Measurements from ENCODE around the gene MTMR11.
"Not testable (repeated sequence)": the region's sequence is repeated elsewhere in the genome, so short reads cannot be mapped to it uniquely, and the experiment has no call there.

MTMR11 gene

DNA sequence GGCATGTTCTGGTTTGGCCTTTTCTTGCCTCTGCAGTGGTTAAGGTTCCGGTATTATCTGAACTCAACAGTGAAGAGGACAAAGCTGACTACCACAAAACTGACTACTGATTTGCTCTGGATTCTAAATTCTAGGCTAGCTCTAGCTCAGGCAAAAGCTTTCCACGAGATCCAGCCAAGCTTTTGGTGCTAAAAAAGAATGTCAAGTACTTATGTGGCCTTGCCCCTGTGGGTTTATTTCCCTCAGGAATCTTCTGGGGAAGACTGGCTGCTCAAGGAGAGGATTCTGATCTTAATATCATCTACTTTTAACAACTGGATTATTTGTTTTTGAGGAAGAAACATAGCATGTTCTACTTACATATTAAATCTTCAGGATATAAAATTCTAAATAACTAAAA is 26.1 kb upstream of the MTMR11 start:
- Histone ChIP-seq H3K27ac (ENCODE audit: low read length) (no peak overlapping the region), H3K4me1 (ENCODE audit: control insufficient read depth in 1 of 2, insufficient read depth in 2 of 2, low read length in 2 of 2) (peaks cover 0 to 15% of the 10 kb centered on the region in 2 donors), H3K36me3 (ENCODE audit: control insufficient read depth in 1 of 2, insufficient read depth in 2 of 2, low read length in 2 of 2) (peaks cover 39 to 51% of the 10 kb centered on the region in 2 donors)

DNA sequence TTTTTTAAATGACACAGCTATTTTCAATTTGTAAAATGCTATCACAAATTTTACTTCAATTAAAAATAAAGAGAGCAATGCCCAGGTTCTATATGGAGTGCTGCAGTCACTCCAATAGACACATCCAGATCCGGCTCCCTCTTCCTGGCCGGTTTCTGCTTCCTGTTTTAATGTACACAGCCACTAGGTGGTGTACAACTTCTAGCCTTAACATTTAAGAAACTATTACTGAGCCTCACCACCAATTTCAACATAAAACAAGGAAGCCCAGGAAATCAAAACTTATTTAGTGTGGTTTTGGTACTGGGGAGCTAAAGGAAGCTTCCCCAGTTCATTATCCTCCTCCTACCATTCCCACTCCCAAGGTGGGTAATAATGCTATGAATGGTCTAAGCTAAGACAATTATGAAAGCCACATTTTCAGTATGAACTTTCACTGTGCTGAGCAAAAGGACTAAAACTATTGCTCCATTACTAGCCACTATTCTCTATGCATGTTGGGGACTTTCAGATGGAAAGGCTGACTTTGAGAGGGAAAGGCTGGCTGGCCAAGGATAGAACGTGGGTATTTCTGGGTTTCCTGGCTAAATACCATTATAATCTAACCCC is 25.5 kb upstream of the MTMR11 start:
- no peaks in the 10 kb centered on the region for H3K9me3 ChIP-seq (ENCODE audit: control insufficient read depth in 1 of 2, low read length in 2 of 2)
- peaks cover 0 to 15% of the 10 kb centered on the region in 2 donors for H3K4me1 ChIP-seq (ENCODE audit: control insufficient read depth in 1 of 2, insufficient read depth in 2 of 2, low read length in 2 of 2)
- H3K27me3 ChIP-seq (ENCODE audit: low read depth, low read length): no peaks in the 10 kb centered on the region
- H3K4me3 ChIP-seq (ENCODE audit: low read depth in 1 of 2, low read length in 2 of 2): no peak overlapping the region
- H3K27ac ChIP-seq (ENCODE audit: low read length): peak overlapping the region; percentile 3
- H3K36me3 ChIP-seq (ENCODE audit: control insufficient read depth in 1 of 2, insufficient read depth in 2 of 2, low read length in 2 of 2): peaks cover 37 to 54% of the 10 kb centered on the region in 2 donors

More for the DNA sequence above, 26.1 kb upstream of the MTMR11 start:
- H3K27me3 ChIP-seq (ENCODE audit: low read depth, low read length): no peaks in the 10 kb centered on the region
- no peaks in the 10 kb centered on the region for H3K9me3 ChIP-seq (ENCODE audit: control insufficient read depth in 1 of 2, low read length in 2 of 2)
- no peak overlapping the region for H3K4me3 ChIP-seq (ENCODE audit: low read depth in 1 of 2, low read length in 2 of 2)

DNA sequence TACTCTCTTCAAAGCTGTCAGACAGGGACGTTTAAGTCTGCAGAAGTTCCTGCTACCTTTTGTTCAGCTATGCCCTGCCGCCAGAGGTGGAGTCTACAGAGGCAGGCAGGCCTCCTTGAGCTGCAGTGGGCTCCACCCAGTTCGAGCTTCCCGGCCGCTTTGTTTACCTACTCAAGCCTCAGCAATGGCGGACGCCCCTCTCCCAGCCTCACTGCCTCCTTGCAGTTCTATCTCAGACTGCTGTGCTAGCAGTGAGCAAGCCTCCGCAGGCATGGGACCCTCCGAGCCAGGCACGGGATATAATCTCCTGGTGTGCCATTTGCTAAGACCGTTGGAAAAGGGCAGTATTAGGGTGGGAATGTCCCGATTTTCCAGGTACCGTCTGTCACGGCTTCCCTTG is 20.9 kb upstream of the MTMR11 start:
- H3K27ac ChIP-seq (ENCODE audit: low read length); H3K9me3 ChIP-seq (ENCODE audit: control insufficient read depth in 1 of 2, low read length in 2 of 2); H3K4me3 ChIP-seq (ENCODE audit: low read depth in 1 of 2, low read length in 2 of 2); H3K27me3 ChIP-seq (ENCODE audit: low read depth, low read length); H3K4me1 ChIP-seq (ENCODE audit: control insufficient read depth in 1 of 2, insufficient read depth in 2 of 2, low read length in 2 of 2): not testable (repeated sequence)
- peaks cover 12 to 26% of the 10 kb centered on the region in 2 donors for H3K36me3 ChIP-seq (ENCODE audit: control insufficient read depth in 1 of 2, insufficient read depth in 2 of 2, low read length in 2 of 2)

DNA sequence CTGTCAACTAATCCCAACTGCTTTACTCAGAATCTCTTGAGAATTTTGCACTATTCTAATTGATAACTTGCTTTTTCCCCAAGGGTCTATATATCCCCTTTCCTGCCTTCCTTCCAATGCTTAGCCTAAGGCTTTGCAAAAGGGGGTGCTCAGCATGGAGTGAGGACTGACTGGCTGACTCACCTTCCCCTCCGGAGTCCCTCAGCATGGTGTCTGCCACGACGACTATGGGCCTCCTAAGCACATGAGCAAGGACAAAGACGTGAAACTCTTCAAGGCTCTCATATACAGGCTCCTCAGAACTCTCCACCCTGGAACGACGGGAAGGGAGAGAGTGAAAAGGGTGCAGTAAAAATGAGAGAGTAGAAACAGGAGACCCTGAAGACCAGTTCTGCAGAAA is 13.2 kb upstream of the MTMR11 start:
- H3K4me1 ChIP-seq (ENCODE audit: control insufficient read depth in 1 of 2, insufficient read depth in 2 of 2, low read length in 2 of 2): no peaks in the 10 kb centered on the region
- H3K9me3 ChIP-seq (ENCODE audit: control insufficient read depth in 1 of 2, low read length in 2 of 2): no peaks in the 10 kb centered on the region
- peaks cover 11 to 40% of the 10 kb centered on the region in 2 donors for H3K36me3 ChIP-seq (ENCODE audit: control insufficient read depth in 1 of 2, insufficient read depth in 2 of 2, low read length in 2 of 2)
- no peak overlapping the region for H3K27ac ChIP-seq (ENCODE audit: low read length)
- H3K4me3 ChIP-seq (ENCODE audit: low read depth in 1 of 2, low read length in 2 of 2): no peak overlapping the region
- no peaks in the 10 kb centered on the region for H3K27me3 ChIP-seq (ENCODE audit: low read depth, low read length)

DNA sequence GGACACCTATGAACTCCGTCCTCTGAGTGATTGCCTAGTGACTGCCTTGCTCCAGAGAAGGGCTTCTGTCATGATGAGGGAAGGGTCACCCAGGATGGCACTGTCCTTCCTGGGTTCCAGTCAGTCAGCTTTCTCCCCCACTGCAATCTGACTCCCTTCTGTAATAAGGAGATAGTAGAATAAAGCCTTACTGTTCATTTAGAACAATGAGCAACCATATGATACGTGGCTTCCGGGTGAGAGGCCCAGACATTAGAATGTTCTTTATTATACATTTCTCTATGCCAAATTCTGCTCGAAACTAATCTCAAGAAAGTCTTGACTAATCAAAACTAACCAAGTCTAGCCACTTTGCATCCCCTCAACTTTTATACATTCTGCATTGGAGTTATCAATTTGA is 8.5 kb upstream of the MTMR11 start:
- Histone ChIP-seq H3K36me3 (ENCODE audit: control insufficient read depth in 1 of 2, insufficient read depth in 2 of 2, low read length in 2 of 2) (peaks cover 16 to 48% of the 10 kb centered on the region in 2 donors), H3K4me3 (ENCODE audit: low read depth in 1 of 2, low read length in 2 of 2) (no peak overlapping the region), H3K9me3 (ENCODE audit: control insufficient read depth in 1 of 2, low read length in 2 of 2) (no peaks in the 10 kb centered on the region), H3K4me1 (ENCODE audit: control insufficient read depth in 1 of 2, insufficient read depth in 2 of 2, low read length in 2 of 2) (peaks cover 0 to 6% of the 10 kb centered on the region in 2 donors), H3K27me3 (ENCODE audit: low read depth, low read length) (no peaks in the 10 kb centered on the region), H3K27ac (ENCODE audit: low read length) (no peak overlapping the region)

DNA sequence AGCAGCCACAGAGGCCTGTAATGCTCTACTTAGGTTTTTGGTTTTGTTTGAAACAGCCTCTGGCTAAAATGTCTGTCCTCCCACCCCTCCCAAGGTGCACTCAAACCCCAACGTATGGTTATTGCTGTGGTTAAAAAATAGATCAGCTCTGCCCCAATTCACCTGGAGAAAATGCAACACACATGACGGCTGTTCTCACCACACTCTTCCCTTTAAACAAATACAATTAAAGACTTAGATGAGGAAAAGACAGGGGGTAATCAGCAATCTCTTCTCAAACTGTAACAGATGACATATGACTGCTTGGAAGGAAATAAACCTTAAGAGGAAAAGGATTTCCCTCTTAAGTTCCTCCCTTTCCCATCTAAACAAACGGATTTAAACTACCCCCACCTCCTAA is 6.2 kb upstream of the MTMR11 start:
- Histone ChIP-seq H3K36me3 (ENCODE audit: control insufficient read depth in 1 of 2, insufficient read depth in 2 of 2, low read length in 2 of 2) (peaks cover 12 to 31% of the 10 kb centered on the region in 2 donors), H3K27me3 (ENCODE audit: low read depth, low read length) (no peaks in the 10 kb centered on the region), H3K27ac (ENCODE audit: low read length) (no peak overlapping the region), H3K4me1 (ENCODE audit: control insufficient read depth in 1 of 2, insufficient read depth in 2 of 2, low read length in 2 of 2) (peaks cover 2 to 19% of the 10 kb centered on the region in 2 donors), H3K9me3 (ENCODE audit: control insufficient read depth in 1 of 2, low read length in 2 of 2) (no peaks in the 10 kb centered on the region), H3K4me3 (ENCODE audit: low read depth in 1 of 2, low read length in 2 of 2) (no peak overlapping the region)

DNA sequence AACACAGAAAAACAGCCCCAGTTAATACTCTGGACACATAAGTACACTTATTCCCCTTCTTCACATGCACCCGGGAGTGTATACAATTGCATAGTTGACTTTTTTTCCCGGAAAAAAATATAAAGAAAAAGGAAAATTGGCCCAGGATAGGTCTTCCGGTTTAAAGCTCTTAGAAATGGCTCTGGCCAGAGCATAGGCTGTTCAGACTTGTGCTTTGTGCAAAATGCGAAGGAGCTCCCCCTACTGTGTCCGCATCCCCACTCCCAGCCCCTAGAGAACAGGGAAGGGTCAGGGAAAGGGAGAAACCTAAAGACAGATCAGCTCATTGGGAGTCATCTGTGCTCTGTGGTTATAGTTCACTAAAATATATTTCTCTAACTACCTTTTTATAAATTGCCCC is 5.5 kb upstream of the MTMR11 start:
- Histone ChIP-seq H3K4me1 (ENCODE audit: control insufficient read depth in 1 of 2, insufficient read depth in 2 of 2, low read length in 2 of 2) (peaks cover 9 to 26% of the 10 kb centered on the region in 2 donors), H3K4me3 (ENCODE audit: low read depth in 1 of 2, low read length in 2 of 2) (no peak overlapping the region), H3K27me3 (ENCODE audit: low read depth, low read length) (no peaks in the 10 kb centered on the region), H3K36me3 (ENCODE audit: control insufficient read depth in 1 of 2, insufficient read depth in 2 of 2, low read length in 2 of 2) (peaks cover 12 to 29% of the 10 kb centered on the region in 2 donors), H3K9me3 (ENCODE audit: control insufficient read depth in 1 of 2, low read length in 2 of 2) (no peaks in the 10 kb centered on the region), H3K27ac (ENCODE audit: low read length) (no peak overlapping the region)

DNA sequence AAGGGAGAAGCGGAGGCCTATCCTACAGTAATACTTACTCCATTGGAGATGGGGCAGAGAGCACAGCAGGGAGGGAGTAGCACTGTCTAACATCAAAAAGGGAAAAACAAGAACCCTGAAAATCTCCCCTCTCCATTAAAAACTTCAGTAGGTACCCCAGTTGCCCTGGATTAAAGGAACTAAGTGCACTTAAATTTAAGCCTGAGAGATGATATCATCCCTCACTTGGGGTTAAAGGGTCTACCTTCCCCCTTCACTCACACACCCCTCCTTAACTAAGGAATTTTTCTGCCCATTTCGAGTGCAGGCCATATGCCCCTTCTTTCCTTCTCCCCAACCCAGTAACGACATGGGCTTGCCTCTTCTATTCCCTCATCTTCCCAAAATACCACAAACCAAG is 3.7 kb upstream of the MTMR11 start:
- H3K27me3 ChIP-seq (ENCODE audit: low read depth, low read length): no peaks in the 10 kb centered on the region
- peak overlapping the region; percentile 87 for H3K27ac ChIP-seq (ENCODE audit: low read length)
- no peak overlapping the region for H3K4me3 ChIP-seq (ENCODE audit: low read depth in 1 of 2, low read length in 2 of 2)
- peaks cover 10 to 37% of the 10 kb centered on the region in 2 donors for H3K4me1 ChIP-seq (ENCODE audit: control insufficient read depth in 1 of 2, insufficient read depth in 2 of 2, low read length in 2 of 2)
- H3K9me3 ChIP-seq (ENCODE audit: control insufficient read depth in 1 of 2, low read length in 2 of 2): no peaks in the 10 kb centered on the region
- peaks cover 11 to 16% of the 10 kb centered on the region in 2 donors for H3K36me3 ChIP-seq (ENCODE audit: control insufficient read depth in 1 of 2, insufficient read depth in 2 of 2, low read length in 2 of 2)

DNA sequence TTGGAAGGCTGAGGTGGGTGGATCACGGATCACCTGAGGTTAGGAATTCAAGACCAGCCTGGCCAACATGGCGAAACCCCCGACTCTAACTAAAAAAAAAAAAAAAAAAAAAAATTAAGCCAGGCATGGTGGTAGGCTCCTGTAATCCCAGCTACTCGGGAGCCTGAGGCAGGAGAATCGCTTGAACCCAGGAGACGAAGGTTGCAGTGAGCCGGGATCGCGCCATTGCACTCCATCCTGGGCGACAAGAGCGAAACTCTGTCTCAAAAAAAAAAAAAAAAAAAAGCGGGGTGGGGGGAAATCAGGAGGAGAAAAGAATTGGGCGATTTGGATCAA is 2.0 kb upstream of the MTMR11 start:
- not testable (repeated sequence) for H3K9me3 ChIP-seq (ENCODE audit: control insufficient read depth in 1 of 2, low read length in 2 of 2); H3K27me3 ChIP-seq (ENCODE audit: low read depth, low read length); H3K36me3 ChIP-seq (ENCODE audit: control insufficient read depth in 1 of 2, insufficient read depth in 2 of 2, low read length in 2 of 2)
- Histone ChIP-seq H3K4me3 (ENCODE audit: low read depth in 1 of 2, low read length in 2 of 2) (peak overlapping the region; percentile 11 to 38), H3K4me1 (ENCODE audit: control insufficient read depth in 1 of 2, insufficient read depth in 2 of 2, low read length in 2 of 2) (peaks cover 10 to 38% of the 10 kb centered on the region in 2 donors), H3K27ac (ENCODE audit: low read length) (peak overlapping the region; percentile 87)

DNA sequence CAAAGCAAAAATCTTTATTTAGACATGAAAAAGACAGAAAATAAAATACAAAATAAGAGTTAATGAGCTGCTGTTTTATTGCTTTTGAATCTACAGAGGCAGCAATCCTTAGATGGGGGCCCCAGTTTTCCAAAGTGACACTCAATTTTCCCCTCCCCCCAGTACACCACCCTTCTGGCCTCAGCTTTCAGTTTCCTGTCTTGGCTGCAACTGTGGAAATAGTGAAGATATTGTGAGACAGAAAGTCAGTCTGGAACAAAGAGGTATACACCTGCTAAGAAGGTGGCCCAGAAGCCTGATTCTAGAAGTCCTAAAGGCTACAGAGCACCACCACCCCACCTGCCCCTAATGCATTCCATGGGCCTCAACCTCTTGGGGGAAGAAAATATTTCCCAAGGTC is 1.1 kb upstream of the MTMR11 start:
- Histone ChIP-seq H3K27me3 (ENCODE audit: low read depth, low read length) (no peaks in the 10 kb centered on the region), H3K36me3 (ENCODE audit: control insufficient read depth in 1 of 2, insufficient read depth in 2 of 2, low read length in 2 of 2) (no peaks in the 10 kb centered on the region), H3K9me3 (ENCODE audit: control insufficient read depth in 1 of 2, low read length in 2 of 2) (no peaks in the 10 kb centered on the region), H3K27ac (ENCODE audit: low read length) (peak overlapping the region; percentile 88), H3K4me1 (ENCODE audit: control insufficient read depth in 1 of 2, insufficient read depth in 2 of 2, low read length in 2 of 2) (peaks cover 10 to 38% of the 10 kb centered on the region in 2 donors), H3K4me3 (ENCODE audit: low read depth in 1 of 2, low read length in 2 of 2) (peak overlapping the region in 1 of 2 donors; percentile 81)

DNA sequence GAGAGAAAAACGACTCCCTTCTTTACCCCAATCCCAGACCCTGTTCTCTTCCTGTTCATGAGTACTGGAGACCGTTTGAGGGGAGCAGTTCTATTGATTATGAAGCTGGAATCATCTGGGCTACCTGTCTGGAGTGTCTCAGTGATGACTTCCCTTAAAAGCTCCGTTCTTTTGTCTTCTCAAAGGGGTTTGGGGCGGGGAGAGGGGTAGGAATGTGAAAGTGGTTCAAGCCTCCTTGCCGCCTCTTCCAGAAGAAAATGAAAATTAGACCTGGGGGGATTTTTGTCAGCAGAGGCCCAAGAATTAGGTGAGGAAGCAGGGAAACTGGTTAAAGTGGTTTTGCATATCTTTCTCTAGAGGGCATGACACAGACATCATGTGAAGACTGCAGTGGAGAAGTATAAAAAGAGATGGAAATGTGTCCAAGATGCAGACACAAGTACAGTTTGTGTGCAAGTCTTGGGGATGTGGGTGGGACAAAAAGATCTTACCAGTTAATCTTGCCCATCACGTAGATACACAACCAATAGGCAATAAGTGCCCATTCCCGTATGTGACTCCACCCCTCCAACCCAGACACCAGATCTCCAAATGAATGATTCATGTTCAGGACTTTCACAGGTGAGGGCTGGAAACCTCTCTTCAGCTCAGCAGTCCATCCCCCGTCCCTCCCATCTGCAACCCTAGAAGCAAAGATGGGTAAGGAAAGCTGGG is 470 bp upstream of the MTMR11 start:
- Histone ChIP-seq H3K27ac (ENCODE audit: low read length) (peak overlapping the region; percentile 88), H3K36me3 (ENCODE audit: control insufficient read depth in 1 of 2, insufficient read depth in 2 of 2, low read length in 2 of 2) (peaks cover 3% of the 10 kb centered on the region in 2 donors), H3K4me1 (ENCODE audit: control insufficient read depth in 1 of 2, insufficient read depth in 2 of 2, low read length in 2 of 2) (peaks cover 10 to 35% of the 10 kb centered on the region in 2 donors), H3K27me3 (ENCODE audit: low read depth, low read length) (no peaks in the 10 kb centered on the region), H3K4me3 (ENCODE audit: low read depth in 1 of 2, low read length in 2 of 2) (peak overlapping the region; percentile 81 to 94), H3K9me3 (ENCODE audit: control insufficient read depth in 1 of 2, low read length in 2 of 2) (no peaks in the 10 kb centered on the region)

All from muscle layer of duodenum (tissue), 2 donors.